HFFc6 (cell line): ENCODE results near the gene OR52K1. TPM values are rescaled to one million over a fixed set of nuclear protein-coding genes. Genes with fewer than 3 reads are reported as not detected.
A peak's percentile ranks its signal among the peaks of the same experiment; 100 is the strongest.

Source experiments
- DNase-seq: peaks from one replicate; pipeline ENCODE4 v3.0.0-alpha.2; 2018
- H3K27ac Mint-ChIP-seq: 2 replicates; pipeline ENCODE4 v1.8.0; 2020; ENCODE audit warnings: mild to moderate bottlenecking, mixed read lengths
- H3K27me3 Mint-ChIP-seq: 2 replicates; pipeline ENCODE4 v1.8.0; 2021; ENCODE audit warnings: mild to moderate bottlenecking, moderate library complexity, mixed read lengths; ENCODE audit not compliant: insufficient read depth
- H3K36me3 Mint-ChIP-seq: 2 replicates; pipeline ENCODE4 v1.8.0; 2021; ENCODE audit warnings: low read depth, mixed read lengths
- H3K4me1 Mint-ChIP-seq: 2 replicates; pipeline ENCODE4 v1.8.0; 2020; ENCODE audit warnings: low read depth, mixed read lengths
- H3K4me3 Mint-ChIP-seq: 2 replicates; pipeline ENCODE4 v1.8.0; 2020; ENCODE audit warnings: mild to moderate bottlenecking, moderate library complexity, mixed read lengths
- H3K9me3 Mint-ChIP-seq: 2 replicates; pipeline ENCODE4 v1.8.0; 2020; ENCODE audit warnings: mild to moderate bottlenecking, mixed read lengths
- total RNA-seq, 6 experiments: library from RNA; stranded (reverse); fragmentation: NEBNext Ultra II Directional; extraction: Animal tissue kit (Norgen Biotek cat#: 25700); gene quantifications; 2 replicates in 1 of 6; 3 replicates in 5 of 6; pipeline ENCODE4 v1.2.3, GENCODE V29; 2021
- TF ChIP-seq, protein P1 (sequence below): fragments of 200-600 bp; sonication (generic); IDR thresholded peaks from 2 replicates; pipeline ENCODE4 v1.5.0; 2021; ENCODE audit warnings: antibody characterized with exemption, mild to moderate bottlenecking

OR52K1 gene
- total RNA-seq, 6 experiments from 2014 or later: not detected

- H3K4me1 Mint-ChIP-seq: peaks cover 7% of the 10 kb centered on the region; the same call in 1 of the 2 replicates
- TF ChIP-seq, protein P1, sequence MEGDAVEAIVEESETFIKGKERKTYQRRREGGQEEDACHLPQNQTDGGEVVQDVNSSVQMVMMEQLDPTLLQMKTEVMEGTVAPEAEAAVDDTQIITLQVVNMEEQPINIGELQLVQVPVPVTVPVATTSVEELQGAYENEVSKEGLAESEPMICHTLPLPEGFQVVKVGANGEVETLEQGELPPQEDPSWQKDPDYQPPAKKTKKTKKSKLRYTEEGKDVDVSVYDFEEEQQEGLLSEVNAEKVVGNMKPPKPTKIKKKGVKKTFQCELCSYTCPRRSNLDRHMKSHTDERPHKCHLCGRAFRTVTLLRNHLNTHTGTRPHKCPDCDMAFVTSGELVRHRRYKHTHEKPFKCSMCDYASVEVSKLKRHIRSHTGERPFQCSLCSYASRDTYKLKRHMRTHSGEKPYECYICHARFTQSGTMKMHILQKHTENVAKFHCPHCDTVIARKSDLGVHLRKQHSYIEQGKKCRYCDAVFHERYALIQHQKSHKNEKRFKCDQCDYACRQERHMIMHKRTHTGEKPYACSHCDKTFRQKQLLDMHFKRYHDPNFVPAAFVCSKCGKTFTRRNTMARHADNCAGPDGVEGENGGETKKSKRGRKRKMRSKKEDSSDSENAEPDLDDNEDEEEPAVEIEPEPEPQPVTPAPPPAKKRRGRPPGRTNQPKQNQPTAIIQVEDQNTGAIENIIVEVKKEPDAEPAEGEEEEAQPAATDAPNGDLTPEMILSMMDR: no peak
- H3K9me3 Mint-ChIP-seq: no peaks in the 10 kb centered on the region
- no peaks in the 10 kb centered on the region for H3K36me3 Mint-ChIP-seq
- no peak for DNase-seq
- H3K4me3 Mint-ChIP-seq: no peak overlapping the region
- no peak overlapping the region for H3K27ac Mint-ChIP-seq
- H3K27me3 Mint-ChIP-seq: peaks cover 14% of the 10 kb centered on the region
These were observed 9.6 kb downstream of the OR52K1 start for GRCh38 chr11:4491878-4492606.

GRCh38 chr11:4493480-4493818 lies 11.0 kb downstream of the OR52K1 start:
- TF ChIP-seq, protein P1: peak; percentile 50
- DNase-seq: no peak
- no peaks in the 10 kb centered on the region for H3K9me3 Mint-ChIP-seq
- no peaks in the 10 kb centered on the region for H3K36me3 Mint-ChIP-seq
- no peak overlapping the region for H3K4me3 Mint-ChIP-seq
- H3K27me3 Mint-ChIP-seq: peaks cover 20% of the 10 kb centered on the region
- H3K4me1 Mint-ChIP-seq: peaks cover 7% of the 10 kb centered on the region; the same call in 1 of the 2 replicates
- H3K27ac Mint-ChIP-seq: no peak overlapping the region

- peaks cover 7% of the 10 kb centered on the region; the same call in 1 of the 2 replicates for H3K4me1 Mint-ChIP-seq
- TF ChIP-seq, protein P1: no peak
- peaks cover 18% of the 10 kb centered on the region for H3K27me3 Mint-ChIP-seq
- DNase-seq: no peak
- no peak overlapping the region for H3K4me3 Mint-ChIP-seq
- no peaks in the 10 kb centered on the region for H3K36me3 Mint-ChIP-seq
- H3K27ac Mint-ChIP-seq: no peak overlapping the region
- H3K9me3 Mint-ChIP-seq: no peaks in the 10 kb centered on the region
These were observed 13.0 kb downstream of the OR52K1 start for GRCh38 chr11:4495487-4495886.

DNA sequence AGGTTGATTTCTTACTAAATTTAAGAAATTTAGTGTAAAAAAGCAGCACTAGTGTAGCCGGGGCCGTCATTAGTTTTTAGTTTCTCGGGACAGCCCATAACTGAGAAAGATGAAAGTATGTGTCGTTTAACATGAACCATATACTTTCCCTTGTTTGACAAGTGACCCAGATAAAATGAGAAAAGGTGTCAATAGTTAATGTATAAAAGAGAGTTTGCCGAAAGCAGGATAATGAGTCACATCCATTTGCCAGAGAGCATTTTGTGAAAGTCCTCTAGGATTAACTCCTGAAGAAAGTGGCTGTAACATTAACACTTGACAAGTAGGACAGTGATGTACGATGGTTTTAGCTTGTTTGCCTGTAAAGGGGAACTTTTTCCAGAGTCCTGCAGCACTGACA lies 13.5 kb downstream of the OR52K1 start:
- Mint-ChIP-seq H3K4me1 (peaks cover 7% of the 10 kb centered on the region; the same call in 1 of the 2 replicates), H3K4me3 (no peak overlapping the region), H3K27ac (no peak overlapping the region), H3K27me3 (peaks cover 18% of the 10 kb centered on the region), H3K9me3 (no peaks in the 10 kb centered on the region), H3K36me3 (no peaks in the 10 kb centered on the region)
- TF ChIP-seq, protein P1: no peak
- no peak for DNase-seq

- no peaks in the 10 kb centered on the region for H3K36me3 Mint-ChIP-seq
- peaks cover 18% of the 10 kb centered on the region for H3K27me3 Mint-ChIP-seq
- no peak for DNase-seq
- H3K4me3 Mint-ChIP-seq: no peak overlapping the region
- no peak overlapping the region for H3K27ac Mint-ChIP-seq
- TF ChIP-seq, protein P1: no peak
- peaks cover 7% of the 10 kb centered on the region; the same call in 1 of the 2 replicates for H3K4me1 Mint-ChIP-seq
- no peaks in the 10 kb centered on the region for H3K9me3 Mint-ChIP-seq
These were observed 14.3 kb downstream of the OR52K1 start for GRCh38 chr11:4496557-4497248.
